Activated CD8-positive, alpha-beta T cell treated with anti-CD3 and anti-CD28 coated beads for 36 hours (primary cell): ENCODE results near the gene SIGLEC7. TPM values are rescaled to one million over a fixed set of nuclear protein-coding genes. Genes with fewer than 3 reads are reported as not detected.

Experiments used
- ATAC-seq: fragments of 200-7000 bp; cut with Tn5 transposase; one replicate; pipeline ENCODE4 v1.10.0; 2021; ENCODE audit warnings: mild to moderate bottlenecking, moderate library complexity
- CTCF ChIA-PET: fragments of 350-600 bp; sonication (Branson Sonifier 250); formaldehyde crosslinking; loops from one replicate; lab custom pipeline; 2021; ENCODE audit warnings: antibody characterized with exemption; lab: Charles Lee
- POLR2A ChIA-PET: fragments of 350-600 bp; sonication (Branson Sonifier 250); formaldehyde crosslinking; loops from one replicate; lab custom pipeline; 2021; ENCODE audit warnings: antibody characterized with exemption; lab: Charles Lee
- DNase-seq: peaks from one replicate; pipeline ENCODE4 v3.0.0-alpha.2; 2020
- H3K27ac Mint-ChIP-seq: one replicate; pipeline ENCODE4 v1.8.0; 2021; ENCODE audit warnings: mild to moderate bottlenecking, mixed read lengths
- H3K27me3 Mint-ChIP-seq: one replicate; pipeline ENCODE4 v1.8.0; 2021; ENCODE audit warnings: mixed read lengths
- H3K36me3 Mint-ChIP-seq: one replicate; pipeline ENCODE4 v1.8.0; 2021; ENCODE audit warnings: low read depth, mixed read lengths
- H3K4me1 Mint-ChIP-seq: one replicate; pipeline ENCODE4 v1.8.0; 2021; ENCODE audit warnings: low read depth, mixed read lengths
- H3K4me3 Mint-ChIP-seq: one replicate; pipeline ENCODE4 v1.8.0; 2021; ENCODE audit warnings: mild to moderate bottlenecking, moderate library complexity, mixed read lengths
- H3K9me3 Mint-ChIP-seq: one replicate; pipeline ENCODE4 v1.8.0; 2021; ENCODE audit warnings: mixed read lengths
- intact Hi-C: fragments of 100-400 bp; cut with micrococcal nuclease; formaldehyde crosslinking; loops from one replicate; pipeline ENCODE4 v1.10.0; 2022
- total RNA-seq, 2 experiments: library from RNA; stranded (reverse); gene quantifications; one replicate each; pipeline ENCODE4 v1.2.3, GENCODE V29; 2021
- TF ChIP-seq, protein P1 (sequence below): fragments of 200-600 bp; IDR thresholded peaks from one replicate; pipeline ENCODE4 v1.8.0; 2022; ENCODE audit warnings: antibody characterized with exemption, mild to moderate bottlenecking

Gene SIGLEC7
- total RNA-seq, result not detected

DNA sequence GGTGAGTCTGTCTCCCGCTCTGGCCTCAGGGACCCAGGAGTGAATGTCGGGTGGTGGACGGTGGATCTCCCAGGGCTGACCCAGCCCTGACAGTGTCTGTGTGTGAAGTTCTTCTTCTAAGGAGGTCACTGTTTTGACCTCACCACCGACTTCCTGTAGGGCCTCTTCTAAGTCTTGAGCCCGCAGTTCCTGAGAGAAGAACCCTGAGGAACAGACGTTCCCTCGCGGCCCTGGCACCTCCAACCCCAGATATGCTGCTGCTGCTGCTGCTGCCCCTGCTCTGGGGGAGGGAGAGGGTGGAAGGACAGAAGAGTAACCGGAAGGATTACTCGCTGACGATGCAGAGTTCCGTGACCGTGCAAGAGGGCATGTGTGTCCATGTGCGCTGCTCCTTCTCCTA lies at the start of gene SIGLEC7:
SIGLEC7 (plus strand) TSS at position 183 of the 400 bp plus-strand sequence; CDS start at position 252, 69 bp downstream.
- H3K4me3 Mint-ChIP-seq, result no peak within 1 kb of the TSS

DNA sequence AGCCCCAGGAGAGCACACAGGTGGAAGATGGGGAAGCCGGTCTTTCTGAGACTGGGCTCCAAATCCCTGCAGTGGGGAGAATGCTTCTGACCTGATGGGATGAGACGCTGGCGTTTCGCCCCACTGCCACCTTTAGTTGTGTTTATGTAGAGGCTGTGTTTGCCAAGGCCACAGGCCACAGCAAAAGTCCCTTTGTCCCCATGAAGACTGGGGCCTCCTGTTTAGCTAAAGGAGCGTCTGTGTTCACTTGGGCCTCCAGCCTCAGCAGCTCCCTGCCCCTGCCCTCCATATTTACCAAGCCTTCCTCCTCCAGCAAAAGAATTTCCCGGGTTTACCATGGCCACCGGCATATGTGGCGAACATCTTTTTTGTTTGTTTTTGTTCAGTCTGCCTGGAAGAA lies 49.0 kb upstream of the SIGLEC7 start:
- CTCF ChIA-PET, result no interaction called here
- no peak overlapping the region for H3K27ac Mint-ChIP-seq

More for the DNA sequence above, at the start of gene SIGLEC7:
- TF ChIP-seq, protein P1, sequence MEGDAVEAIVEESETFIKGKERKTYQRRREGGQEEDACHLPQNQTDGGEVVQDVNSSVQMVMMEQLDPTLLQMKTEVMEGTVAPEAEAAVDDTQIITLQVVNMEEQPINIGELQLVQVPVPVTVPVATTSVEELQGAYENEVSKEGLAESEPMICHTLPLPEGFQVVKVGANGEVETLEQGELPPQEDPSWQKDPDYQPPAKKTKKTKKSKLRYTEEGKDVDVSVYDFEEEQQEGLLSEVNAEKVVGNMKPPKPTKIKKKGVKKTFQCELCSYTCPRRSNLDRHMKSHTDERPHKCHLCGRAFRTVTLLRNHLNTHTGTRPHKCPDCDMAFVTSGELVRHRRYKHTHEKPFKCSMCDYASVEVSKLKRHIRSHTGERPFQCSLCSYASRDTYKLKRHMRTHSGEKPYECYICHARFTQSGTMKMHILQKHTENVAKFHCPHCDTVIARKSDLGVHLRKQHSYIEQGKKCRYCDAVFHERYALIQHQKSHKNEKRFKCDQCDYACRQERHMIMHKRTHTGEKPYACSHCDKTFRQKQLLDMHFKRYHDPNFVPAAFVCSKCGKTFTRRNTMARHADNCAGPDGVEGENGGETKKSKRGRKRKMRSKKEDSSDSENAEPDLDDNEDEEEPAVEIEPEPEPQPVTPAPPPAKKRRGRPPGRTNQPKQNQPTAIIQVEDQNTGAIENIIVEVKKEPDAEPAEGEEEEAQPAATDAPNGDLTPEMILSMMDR, result no peak
- CTCF ChIA-PET, result no interaction called here
- Mint-ChIP-seq H3K36me3 (no peaks in the 10 kb centered on the region), H3K4me1 (peaks cover 11% of the 10 kb centered on the region), H3K27ac (no peak within 1 kb of the TSS), H3K27me3 (no peaks in the 10 kb centered on the region), H3K9me3 (no peaks in the 10 kb centered on the region)
- ATAC-seq, result no peak
- POLR2A ChIA-PET, result no interaction called here
- intact Hi-C loops, result no loop called here
- no peak for DNase-seq

DNA sequence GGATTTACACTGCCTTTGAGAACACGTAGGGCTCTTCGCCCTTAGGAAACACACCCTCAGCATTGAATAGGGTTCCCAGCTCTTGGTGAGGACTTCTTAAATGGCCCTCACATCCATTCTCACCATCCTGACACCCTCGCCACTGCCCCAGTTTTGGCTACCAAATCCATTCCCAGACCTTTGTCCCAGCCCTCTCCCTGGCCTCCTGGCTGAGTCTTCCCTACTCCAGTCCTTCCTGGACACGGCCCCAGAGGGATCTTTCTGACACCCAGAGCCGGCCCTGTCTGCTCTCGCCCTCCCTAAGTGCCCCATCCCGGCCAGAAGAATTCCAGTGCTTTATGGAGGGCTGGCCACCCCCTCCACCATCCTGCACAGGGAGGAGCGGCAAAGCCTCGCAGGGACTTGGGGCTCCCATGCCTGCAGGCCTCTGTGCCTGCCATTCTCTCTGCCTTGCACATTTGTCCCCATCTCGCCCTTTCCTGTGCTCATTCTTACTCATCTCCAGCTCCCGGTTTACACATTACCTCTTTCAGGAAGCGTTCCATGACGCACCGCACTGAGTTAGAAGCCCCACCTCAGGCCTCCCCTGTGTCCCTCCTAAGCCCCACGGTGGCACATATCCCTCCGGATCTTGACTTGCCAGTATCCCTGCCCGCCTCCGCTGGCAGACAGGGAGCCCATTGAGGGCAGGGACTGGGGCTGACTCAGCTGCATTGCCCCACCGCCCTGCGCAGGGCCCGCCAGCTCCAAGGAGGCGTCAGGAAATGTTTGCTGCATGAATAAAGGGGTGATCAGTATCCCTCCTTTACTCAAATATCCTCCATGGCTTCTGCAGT lies 48.4 kb upstream of the SIGLEC7 start:
- Mint-ChIP-seq H3K9me3 (no peaks in the 10 kb centered on the region), H3K4me1 (peaks cover 10% of the 10 kb centered on the region), H3K27me3 (no peaks in the 10 kb centered on the region), H3K4me3 (no peak overlapping the region), H3K36me3 (peaks cover 14% of the 10 kb centered on the region), H3K27ac (no peak overlapping the region)
- TF ChIP-seq, protein P1, result no peak
- DNase-seq (no peak), ATAC-seq (no peak)
- ChIA-PET POLR2A (interaction anchor here (0.7 kb wide), 1 partner anchor 12 kb away, joined by 3 read pairs; no protein-coding TSS in a partner anchor), CTCF (interaction anchor here (0.7 to 1.7 kb wide), 5 partner anchors 13 to 273 kb away, joined by 3 to 5 read pairs (median 4); no protein-coding TSS in a partner anchor)
- intact Hi-C loops, result loop anchor here (5.0 kb wide), 2 partner anchors 71 to 166 kb away; no protein-coding TSS in a partner anchor

More for the DNA sequence above, 49.0 kb upstream of the SIGLEC7 start:
- ATAC-seq (no peak), DNase-seq (no peak)
- Mint-ChIP-seq H3K4me1 (peaks cover 10% of the 10 kb centered on the region), H3K9me3 (no peaks in the 10 kb centered on the region), H3K27me3 (no peaks in the 10 kb centered on the region), H3K36me3 (peaks cover 14% of the 10 kb centered on the region), H3K4me3 (no peak overlapping the region)
- intact Hi-C loops, result loop anchor here (5.0 kb wide), 2 partner anchors 71 to 166 kb away; no protein-coding TSS in a partner anchor
- TF ChIP-seq, protein P1, result no peak
- POLR2A ChIA-PET, result no interaction called here

DNA sequence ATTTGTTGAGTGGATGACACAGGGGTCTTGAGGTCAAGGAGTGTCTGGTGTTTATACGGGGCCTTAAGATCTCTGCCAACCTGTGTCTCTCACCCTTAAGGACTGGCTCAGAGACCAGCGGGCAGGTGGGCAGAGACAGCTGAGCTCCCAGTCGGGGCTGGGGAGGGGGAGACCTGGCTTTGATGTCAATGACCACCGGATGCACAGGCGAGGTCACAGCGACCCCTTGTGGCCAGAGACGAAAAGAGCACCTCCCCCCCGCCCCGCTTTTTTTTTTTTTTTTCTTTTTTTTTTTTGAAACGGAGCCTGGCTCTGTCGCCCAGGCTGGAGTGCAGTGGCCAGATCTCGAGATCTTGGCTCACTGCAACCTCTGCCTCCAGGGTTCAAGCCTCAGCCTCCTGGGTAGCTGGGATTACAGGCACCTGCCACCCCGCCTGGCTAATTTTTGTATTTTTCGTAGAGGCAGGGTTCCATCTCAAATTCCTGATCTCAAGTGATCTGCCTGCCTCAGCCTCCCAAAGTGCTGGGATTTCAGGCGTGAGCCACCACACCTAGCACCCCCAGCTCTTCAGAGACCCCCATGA lies 47.3 kb upstream of the SIGLEC7 start:
- intact Hi-C loops, result loop anchor here (5.0 kb wide), 2 partner anchors 72 to 167 kb away; no protein-coding TSS in a partner anchor
- no peaks in the 10 kb centered on the region for H3K9me3 Mint-ChIP-seq
- no peak overlapping the region for H3K4me3 Mint-ChIP-seq
- TF ChIP-seq, protein P1, result peak; percentile 86
- ATAC-seq (peak; percentile 22), DNase-seq (peak; percentile 48)
- no peaks in the 10 kb centered on the region for H3K27me3 Mint-ChIP-seq
- ChIA-PET POLR2A (no interaction called here), CTCF (interaction anchor here (0.7 to 2.6 kb wide), 6 partner anchors 14 to 274 kb away, joined by 3 to 10 read pairs (median 4); no protein-coding TSS in a partner anchor)
- H3K4me1 Mint-ChIP-seq, result peaks cover 12% of the 10 kb centered on the region
- peaks cover 18% of the 10 kb centered on the region for H3K36me3 Mint-ChIP-seq
- no peak overlapping the region for H3K27ac Mint-ChIP-seq
